Tibial nerve (tissue), 3 donors: ENCODE data around the gene OPCML.

ENCODE experiments used
- CTCF ChIP-seq, 5 experiments: fragments of 200-600 bp in 3 of 5; fragments of 450-650 bp in 2 of 5; sonication (generic) in 3 of 5; IDR thresholded peaks; one replicate each; pipeline ENCODE4 v1.5.1; 2016 to 2019; ENCODE audit warnings: antibody characterized with exemption in 5 of 5, mild to moderate bottlenecking in 3 of 5, moderate library complexity in 2 of 5
- POLR2A ChIP-seq, 2 donors: fragments of 450-650 bp; IDR thresholded peaks; one replicate each; pipeline ENCODE4 v1.6.1; 2017; ENCODE audit warnings: antibody characterized with exemption in 2 of 2, mild to moderate bottlenecking in 2 of 2, moderate library complexity in 2 of 2

- no peak for TF ChIP-seq POLR2A (IDR thresholded peaks at IDR 0.05)
- TF ChIP-seq CTCF (IDR thresholded peaks at IDR 0.05) = no peak
Measured at GRCh38 chr11:133541720-133542095, 9.4 kb upstream of the OPCML start.
